Gastrocnemius medialis (tissue), 4 donors: ENCODE data around the gene FLVCR1.

Experiments used
- POLR2A ChIP-seq, 2 donors: fragments of 450-650 bp; IDR thresholded peaks; one replicate each; pipeline ENCODE4 v1.6.1; 2017; ENCODE audit warnings: antibody characterized with exemption in 2 of 2, mild to moderate bottlenecking in 2 of 2, moderate library complexity in 2 of 2
- TF ChIP-seq, protein P1 (sequence below), 5 experiments: fragments of 450-650 bp in 3 of 5; fragments of 200-600 bp in 2 of 5; sonication (generic) in 2 of 5; IDR thresholded peaks in 4 of 5; conservative IDR thresholded peaks in 1 of 5; 1 replicate in 4 of 5; 2 replicates in 1 of 5; pipeline ENCODE4 v1.5.1; 2016 to 2019; ENCODE audit warnings: antibody characterized with exemption in 5 of 5, mild to moderate bottlenecking in 3 of 5, moderate library complexity in 3 of 5

DNA sequence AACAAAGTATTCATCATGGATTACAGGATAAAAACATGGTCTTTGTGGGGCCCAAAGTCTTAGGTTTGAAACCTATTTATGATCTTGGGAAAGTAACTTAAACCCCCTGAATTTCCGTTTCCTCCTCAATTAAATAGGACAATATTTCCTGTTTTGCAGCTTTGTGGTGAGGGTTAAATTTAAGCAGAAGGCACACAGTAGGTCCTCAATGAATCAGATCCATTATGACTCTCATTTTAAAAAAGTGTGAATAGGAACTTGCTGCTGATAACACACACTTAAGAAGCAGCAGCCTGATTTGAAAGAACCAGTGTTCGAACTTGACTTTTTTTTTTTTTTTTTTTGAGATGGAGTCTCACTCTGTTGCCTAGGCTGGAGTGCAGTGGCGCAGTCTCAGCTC, 50.9 kb downstream of the FLVCR1 start:
- TF ChIP-seq POLR2A (IDR thresholded peaks at IDR 0.05) = no peak
- TF ChIP-seq, protein P1, sequence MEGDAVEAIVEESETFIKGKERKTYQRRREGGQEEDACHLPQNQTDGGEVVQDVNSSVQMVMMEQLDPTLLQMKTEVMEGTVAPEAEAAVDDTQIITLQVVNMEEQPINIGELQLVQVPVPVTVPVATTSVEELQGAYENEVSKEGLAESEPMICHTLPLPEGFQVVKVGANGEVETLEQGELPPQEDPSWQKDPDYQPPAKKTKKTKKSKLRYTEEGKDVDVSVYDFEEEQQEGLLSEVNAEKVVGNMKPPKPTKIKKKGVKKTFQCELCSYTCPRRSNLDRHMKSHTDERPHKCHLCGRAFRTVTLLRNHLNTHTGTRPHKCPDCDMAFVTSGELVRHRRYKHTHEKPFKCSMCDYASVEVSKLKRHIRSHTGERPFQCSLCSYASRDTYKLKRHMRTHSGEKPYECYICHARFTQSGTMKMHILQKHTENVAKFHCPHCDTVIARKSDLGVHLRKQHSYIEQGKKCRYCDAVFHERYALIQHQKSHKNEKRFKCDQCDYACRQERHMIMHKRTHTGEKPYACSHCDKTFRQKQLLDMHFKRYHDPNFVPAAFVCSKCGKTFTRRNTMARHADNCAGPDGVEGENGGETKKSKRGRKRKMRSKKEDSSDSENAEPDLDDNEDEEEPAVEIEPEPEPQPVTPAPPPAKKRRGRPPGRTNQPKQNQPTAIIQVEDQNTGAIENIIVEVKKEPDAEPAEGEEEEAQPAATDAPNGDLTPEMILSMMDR (IDR thresholded peaks at IDR 0.05 in 4 of 5, conservative IDR thresholded peaks at IDR 0.05 in 1 of 5) = no peak
